Stimulated activated CD4-positive, alpha-beta T cell treated with anti-CD3 and anti-CD28 coated beads, TNF-alpha, amount 100 ng/mL, for 4 hours (primary cell): ENCODE data around the gene EGFR.

Source experiments
- DNase-seq, 3 experiments: peaks; one replicate each; pipeline ENCODE4 v3.0.0-alpha.2; 2020; ENCODE audit warnings: low read depth in 3 of 3

The EGFR gene

GRCh38 chr7:55013851-55014250 lies 5.0 kb upstream of the EGFR start:
- DNase-seq, result no peak

GRCh38 chr7:55016061-55016745 lies 2.6 kb upstream of the EGFR start:
- DNase-seq, result no peak

- DNase-seq, result no peak
These were observed 2.1 kb upstream of the EGFR start for GRCh38 chr7:55016746-55017090.

- DNase-seq, result no peak
These were observed 976 bp upstream of the EGFR start for GRCh38 chr7:55017841-55018240.

- no peak for DNase-seq
These were observed 424 bp downstream of the EGFR start for GRCh38 chr7:55019191-55019690.

- DNase-seq, result no peak
These were observed 1.1 kb downstream of the EGFR start for GRCh38 chr7:55019691-55020465.

GRCh38 chr7:55020466-55020871 lies 1.7 kb downstream of the EGFR start:
- DNase-seq, result no peak

- DNase-seq, result no peak
These were observed 2.2 kb downstream of the EGFR start for GRCh38 chr7:55021053-55021452.

- DNase-seq, result no peak
These were observed 3.5 kb downstream of the EGFR start for GRCh38 chr7:55022002-55022985.

GRCh38 chr7:55023841-55024505 lies 5.2 kb downstream of the EGFR start:
- no peak for DNase-seq

- no peak for DNase-seq
These were observed 6.0 kb downstream of the EGFR start for GRCh38 chr7:55024776-55025175.

GRCh38 chr7:55026086-55026790 lies 7.4 kb downstream of the EGFR start:
- DNase-seq, result no peak

- DNase-seq, result no peak
These were observed 8.2 kb downstream of the EGFR start for GRCh38 chr7:55026867-55027490.

- DNase-seq, result no peak
These were observed 9.2 kb downstream of the EGFR start for GRCh38 chr7:55028011-55028410.

- DNase-seq, result no peak
These were observed 11.5 kb downstream of the EGFR start for GRCh38 chr7:55030314-55030713.

- DNase-seq, result no peak
These were observed 12.3 kb downstream of the EGFR start for GRCh38 chr7:55031075-55031474.

GRCh38 chr7:55032069-55032699 lies 13.4 kb downstream of the EGFR start:
- DNase-seq, result no peak

GRCh38 chr7:55033236-55033846 lies 14.5 kb downstream of the EGFR start:
- no peak for DNase-seq

GRCh38 chr7:55034776-55035175 lies 16.0 kb downstream of the EGFR start:
- DNase-seq, result no peak
